ENCODE data around the gene TJP2.
A peak's percentile ranks its signal among the peaks of the same experiment; 100 is the strongest.

TJP2 gene

GRCh38 chr9:69191231-69191630 is 17.2 kb downstream of the TJP2 start:
- no peak overlapping the region for H3K9ac ChIP-seq (ENCODE audit: low read length)
- peaks cover 4% of the 10 kb centered on the region for H3K36me3 ChIP-seq (replicated peaks; ENCODE audit: low read depth, low read length)
- no peak overlapping the region for H3K4me2 ChIP-seq (ENCODE audit: low read length)
- H2AFZ ChIP-seq (ENCODE audit: low read depth, low read length), result no peak overlapping the region
- H3K4me1 ChIP-seq (ENCODE audit: low read length), result peaks cover 37% of the 10 kb centered on the region
- no peaks in the 10 kb centered on the region for H3K9me3 ChIP-seq (ENCODE audit: insufficient read depth, low read length)
- peaks cover 94% of the 10 kb centered on the region for H4K20me1 ChIP-seq (ENCODE audit: insufficient read depth, low read length)
- TF ChIP-seq EZH2phosphoT487 (IDR thresholded peaks at IDR 0.05; ENCODE audit: low read depth), result no peak
- TF ChIP-seq CTCF (IDR thresholded peaks at IDR 0.05; ENCODE audit: low read depth, low read length), result no peak
- no peak overlapping the region for H3K27ac ChIP-seq (ENCODE audit: low read length)
- peaks cover 94% of the 10 kb centered on the region for H3K79me2 ChIP-seq (ENCODE audit: low read length)
- H3K4me3 ChIP-seq (ENCODE audit: low read length), result no peak overlapping the region
- H3K27me3 ChIP-seq (ENCODE audit: low read depth, low read length), result no peaks in the 10 kb centered on the region

- Histone ChIP-seq H3K27ac (ENCODE audit: low read length) (no peak overlapping the region), H2AFZ (ENCODE audit: low read depth, low read length) (no peak overlapping the region), H3K4me3 (ENCODE audit: low read length) (no peak overlapping the region), H3K9ac (ENCODE audit: low read length) (no peak overlapping the region), H3K9me3 (ENCODE audit: insufficient read depth, low read length) (no peaks in the 10 kb centered on the region), H3K4me2 (ENCODE audit: low read length) (0 out of 2 replicates have a peak overlapping the region, but pooled peaks have one; percentile 1), H3K4me1 (ENCODE audit: low read length) (peaks cover 37% of the 10 kb centered on the region), H3K27me3 (ENCODE audit: low read depth, low read length) (no peaks in the 10 kb centered on the region), H3K36me3 (replicated peaks; ENCODE audit: low read depth, low read length) (peaks cover 4% of the 10 kb centered on the region), H4K20me1 (ENCODE audit: insufficient read depth, low read length) (peaks cover 93% of the 10 kb centered on the region), H3K79me2 (ENCODE audit: low read length) (peaks cover 94% of the 10 kb centered on the region)
- TF ChIP-seq EZH2phosphoT487 (IDR thresholded peaks at IDR 0.05; ENCODE audit: low read depth), result no peak
- no peak for TF ChIP-seq CTCF (IDR thresholded peaks at IDR 0.05; ENCODE audit: low read depth, low read length)
Observed at GRCh38 chr9:69192214-69192613, 18.1 kb downstream of the TJP2 start.

- Histone ChIP-seq H3K27me3 (ENCODE audit: low read depth, low read length) (no peaks in the 10 kb centered on the region), H3K36me3 (replicated peaks; ENCODE audit: low read depth, low read length) (peaks cover 4% of the 10 kb centered on the region), H3K27ac (ENCODE audit: low read length) (no peak overlapping the region), H3K79me2 (ENCODE audit: low read length) (peaks cover 93% of the 10 kb centered on the region), H3K4me1 (ENCODE audit: low read length) (peaks cover 37% of the 10 kb centered on the region), H2AFZ (ENCODE audit: low read depth, low read length) (no peak overlapping the region), H3K4me3 (ENCODE audit: low read length) (no peak overlapping the region), H4K20me1 (ENCODE audit: insufficient read depth, low read length) (peaks cover 92% of the 10 kb centered on the region), H3K9ac (ENCODE audit: low read length) (no peak overlapping the region), H3K4me2 (ENCODE audit: low read length) (no peak overlapping the region), H3K9me3 (ENCODE audit: insufficient read depth, low read length) (no peaks in the 10 kb centered on the region)
- TF ChIP-seq EZH2phosphoT487 (IDR thresholded peaks at IDR 0.05; ENCODE audit: low read depth) (no peak), CTCF (IDR thresholded peaks at IDR 0.05; ENCODE audit: low read depth, low read length) (peak; percentile 3; the same call in 1 of the 2 replicates)
Observed at GRCh38 chr9:69193685-69194032, 19.6 kb downstream of the TJP2 start.

- TF ChIP-seq EZH2phosphoT487 (IDR thresholded peaks at IDR 0.05; ENCODE audit: low read depth), result no peak
- TF ChIP-seq CTCF (IDR thresholded peaks at IDR 0.05; ENCODE audit: low read depth, low read length), result no peak
- H3K27ac ChIP-seq (ENCODE audit: low read length), result no peak overlapping the region
- H2AFZ ChIP-seq (ENCODE audit: low read depth, low read length), result no peak overlapping the region
- peaks cover 37% of the 10 kb centered on the region for H3K4me1 ChIP-seq (ENCODE audit: low read length)
- peaks cover 95% of the 10 kb centered on the region for H4K20me1 ChIP-seq (ENCODE audit: insufficient read depth, low read length)
- H3K79me2 ChIP-seq (ENCODE audit: low read length), result peaks cover 97% of the 10 kb centered on the region
- no peak overlapping the region for H3K4me3 ChIP-seq (ENCODE audit: low read length)
- peak overlapping the region; percentile 10; the same call in 1 of the 2 replicates for H3K4me2 ChIP-seq (ENCODE audit: low read length)
- no peaks in the 10 kb centered on the region for H3K9me3 ChIP-seq (ENCODE audit: insufficient read depth, low read length)
- peaks cover 4% of the 10 kb centered on the region for H3K36me3 ChIP-seq (replicated peaks; ENCODE audit: low read depth, low read length)
- H3K9ac ChIP-seq (ENCODE audit: low read length), result no peak overlapping the region
- H3K27me3 ChIP-seq (ENCODE audit: low read depth, low read length), result no peaks in the 10 kb centered on the region
Observed at GRCh38 chr9:69194702-69195418, 20.8 kb downstream of the TJP2 start.
